Skeletal muscle satellite cell (primary cell): ENCODE data around the gene PTPRQ. TPM values are rescaled to one million over a fixed set of nuclear protein-coding genes. Genes with fewer than 3 reads are reported as not detected.

Source experiments
- H3K27me3 ChIP-seq: 2 replicates; pipeline ENCODE4 v1.7.0; 2013; ENCODE audit warnings: low read length; ENCODE audit not compliant: control insufficient read depth, insufficient read depth
- H3K36me3 ChIP-seq: 2 replicates; pipeline ENCODE4 v1.7.0; 2013; ENCODE audit warnings: mild to moderate bottlenecking, control low read depth, low read length; ENCODE audit not compliant: insufficient read depth
- H3K4me1 ChIP-seq: 2 replicates; pipeline ENCODE4 v1.7.0; 2013; ENCODE audit warnings: low read length; ENCODE audit not compliant: control insufficient read depth, insufficient read depth
- H3K4me2 ChIP-seq: 2 replicates; pipeline ENCODE4 v1.7.0; 2013; ENCODE audit warnings: mild to moderate bottlenecking, low read length
- H3K4me3 ChIP-seq: 2 replicates; pipeline ENCODE4 v1.7.0; 2013; ENCODE audit warnings: low read length
- H3K9ac ChIP-seq: 2 replicates; pipeline ENCODE4 v1.7.0; 2013; ENCODE audit warnings: mild to moderate bottlenecking, low read depth, low read length, moderate library complexity
- H3K9me3 ChIP-seq: replicated peaks from 2 replicates; pipeline ENCODE4 v1.7.0; 2013; ENCODE audit warnings: mild to moderate bottlenecking, control low read depth, low read length
- total RNA-seq: library from RNA; depleted of rRNA; stranded (reverse); fragments of >200 nt; gene quantifications from 2 replicates; pipeline ENCODE4 v1.2.3, GENCODE V29; 2012; rRNA removed

PTPRQ gene
- 12.9 and 25.3 TPM in 2 replicates for total RNA-seq

- no peak within 1 kb of the TSS for H3K4me3 ChIP-seq
- no peaks in the 10 kb centered on the region for H3K9me3 ChIP-seq
Measured at GRCh38 chr12:80443974-80444666, at the start of gene PTPRQ. Gene PTPRQ (plus strand): TSS chr12:80444235. CDS start chr12:80444346, 111 bp downstream.

GRCh38 chr12:80400571-80400991 is 43.5 kb upstream of the PTPRQ start:
- Histone ChIP-seq H3K9ac (peak overlapping the region; percentile 8), H3K9me3 (no peaks in the 10 kb centered on the region), H3K4me3 (peak overlapping the region; percentile 70), H3K4me2 (peak overlapping the region; percentile 89), H3K27me3 (no peaks in the 10 kb centered on the region), H3K4me1 (peaks cover 6% of the 10 kb centered on the region), H3K36me3 (no peaks in the 10 kb centered on the region)

More at GRCh38 chr12:80443974-80444666, at the start of gene PTPRQ:
- Histone ChIP-seq H3K27me3 (no peaks in the 10 kb centered on the region), H3K9ac (peak within 1 kb of the TSS; percentile 77), H3K4me2 (peak within 1 kb of the TSS; percentile 62), H3K36me3 (no peaks in the 10 kb centered on the region), H3K4me1 (peaks cover 41% of the 10 kb centered on the region)

GRCh38 chr12:80401191-80401590 is 42.8 kb upstream of the PTPRQ start:
- peak overlapping the region; percentile 89 for H3K4me2 ChIP-seq
- H3K27me3 ChIP-seq, result no peaks in the 10 kb centered on the region
- no peaks in the 10 kb centered on the region for H3K36me3 ChIP-seq
- peaks cover 6% of the 10 kb centered on the region for H3K4me1 ChIP-seq
- peak overlapping the region; percentile 70 for H3K4me3 ChIP-seq
- no peaks in the 10 kb centered on the region for H3K9me3 ChIP-seq
- no peak overlapping the region for H3K9ac ChIP-seq

- no peak overlapping the region for H3K4me2 ChIP-seq
- no peak overlapping the region for H3K9ac ChIP-seq
- H3K36me3 ChIP-seq, result no peaks in the 10 kb centered on the region
- no peaks in the 10 kb centered on the region for H3K27me3 ChIP-seq
- peaks cover 6% of the 10 kb centered on the region for H3K4me1 ChIP-seq
- no peaks in the 10 kb centered on the region for H3K9me3 ChIP-seq
- H3K4me3 ChIP-seq, result no peak overlapping the region
Measured at GRCh38 chr12:80404629-80405028, 39.4 kb upstream of the PTPRQ start.

- H3K4me3 ChIP-seq, result no peak overlapping the region
- no peak overlapping the region for H3K9ac ChIP-seq
- H3K4me2 ChIP-seq, result no peak overlapping the region
- no peaks in the 10 kb centered on the region for H3K4me1 ChIP-seq
- H3K27me3 ChIP-seq, result no peaks in the 10 kb centered on the region
- no peaks in the 10 kb centered on the region for H3K9me3 ChIP-seq
- H3K36me3 ChIP-seq, result no peaks in the 10 kb centered on the region
Measured at GRCh38 chr12:80406253-80406652, 37.8 kb upstream of the PTPRQ start.

- H3K9me3 ChIP-seq, result no peaks in the 10 kb centered on the region
- no peaks in the 10 kb centered on the region for H3K27me3 ChIP-seq
- H3K4me1 ChIP-seq, result peaks cover 7% of the 10 kb centered on the region
- no peak overlapping the region for H3K4me3 ChIP-seq
- H3K9ac ChIP-seq, result no peak overlapping the region
- no peaks in the 10 kb centered on the region for H3K36me3 ChIP-seq
- H3K4me2 ChIP-seq, result no peak overlapping the region
Measured at GRCh38 chr12:80411787-80412186, 32.2 kb upstream of the PTPRQ start.

GRCh38 chr12:80412343-80412953 is 31.6 kb upstream of the PTPRQ start:
- H3K9me3 ChIP-seq, result no peaks in the 10 kb centered on the region

GRCh38 chr12:80413462-80413861 is 30.6 kb upstream of the PTPRQ start:
- Histone ChIP-seq H3K4me3 (no peak overlapping the region), H3K9ac (peak overlapping the region; percentile 25), H3K9me3 (no peaks in the 10 kb centered on the region), H3K4me2 (no peak overlapping the region), H3K27me3 (no peaks in the 10 kb centered on the region), H3K36me3 (no peaks in the 10 kb centered on the region), H3K4me1 (peaks cover 7% of the 10 kb centered on the region)

More at GRCh38 chr12:80412343-80412953, 31.6 kb upstream of the PTPRQ start:
- H3K4me2 ChIP-seq, result no peak overlapping the region
- no peak overlapping the region for H3K4me3 ChIP-seq
- peaks cover 7% of the 10 kb centered on the region for H3K4me1 ChIP-seq
- H3K27me3 ChIP-seq, result no peaks in the 10 kb centered on the region
- no peaks in the 10 kb centered on the region for H3K36me3 ChIP-seq
- H3K9ac ChIP-seq, result peak overlapping the region; percentile 25

- Histone ChIP-seq H3K4me2 (no peak overlapping the region), H3K27me3 (no peaks in the 10 kb centered on the region), H3K36me3 (no peaks in the 10 kb centered on the region), H3K4me3 (no peak overlapping the region), H3K4me1 (peaks cover 7% of the 10 kb centered on the region), H3K9me3 (no peaks in the 10 kb centered on the region), H3K9ac (no peak overlapping the region)
Measured at GRCh38 chr12:80415466-80415865, 28.6 kb upstream of the PTPRQ start.

- peaks cover 3% of the 10 kb centered on the region for H3K4me1 ChIP-seq
- H3K9me3 ChIP-seq, result no peaks in the 10 kb centered on the region
- H3K4me2 ChIP-seq, result no peak overlapping the region
- no peaks in the 10 kb centered on the region for H3K36me3 ChIP-seq
- no peaks in the 10 kb centered on the region for H3K27me3 ChIP-seq
- no peak overlapping the region for H3K4me3 ChIP-seq
- no peak overlapping the region for H3K9ac ChIP-seq
Measured at GRCh38 chr12:80419644-80420043, 24.4 kb upstream of the PTPRQ start.

GRCh38 chr12:80420075-80420474 is 24.0 kb upstream of the PTPRQ start:
- Histone ChIP-seq H3K9me3 (no peaks in the 10 kb centered on the region), H3K4me3 (no peak overlapping the region), H3K36me3 (no peaks in the 10 kb centered on the region), H3K27me3 (no peaks in the 10 kb centered on the region), H3K4me2 (no peak overlapping the region), H3K4me1 (peaks cover 3% of the 10 kb centered on the region), H3K9ac (no peak overlapping the region)

- Histone ChIP-seq H3K4me3 (no peak overlapping the region), H3K36me3 (no peaks in the 10 kb centered on the region)
Measured at GRCh38 chr12:80422550-80422949, 21.5 kb upstream of the PTPRQ start.

More at GRCh38 chr12:80422550-80422949, 21.5 kb upstream of the PTPRQ start:
- no peaks in the 10 kb centered on the region for H3K27me3 ChIP-seq
- H3K4me1 ChIP-seq, result peaks cover 3% of the 10 kb centered on the region
- H3K9me3 ChIP-seq, result no peaks in the 10 kb centered on the region
- H3K9ac ChIP-seq, result no peak overlapping the region
- no peak overlapping the region for H3K4me2 ChIP-seq
